SK-N-SH (cell line): ENCODE results near the gene GANC.

Experiments used
- ELF1 ChIP-seq: IDR thresholded peaks from 2 replicates; pipeline ENCODE4 v1.4.0; 2012
- GABPA ChIP-seq: IDR thresholded peaks from 2 replicates; pipeline ENCODE4 v1.4.0; 2012; ENCODE audit warnings: low read depth, mild to moderate bottlenecking
- MAX ChIP-seq: IDR thresholded peaks from 2 replicates; pipeline ENCODE4 v1.4.0; 2012; ENCODE audit warnings: low read depth
- NRF1 ChIP-seq: IDR thresholded peaks from 2 replicates; pipeline ENCODE4 v1.6.1; 2012; ENCODE audit warnings: low read depth, mild to moderate bottlenecking, low read length
- REST ChIP-seq: IDR thresholded peaks from 2 replicates; pipeline ENCODE4 v1.6.1; 2012; ENCODE audit warnings: mild to moderate bottlenecking, low read depth, low read length, moderate library complexity
- SMC3 ChIP-seq: IDR thresholded peaks from 2 replicates; pipeline ENCODE4 v1.6.1; 2012; ENCODE audit warnings: low read depth, low read length, improper control_type of control experiment
- TEAD4 ChIP-seq: IDR thresholded peaks from 2 replicates; pipeline ENCODE4 v1.4.0; 2012; ENCODE audit warnings: mild to moderate bottlenecking, borderline replicate concordance; ENCODE audit not compliant: insufficient read depth
- TF ChIP-seq, protein P1 (sequence below): fragments of 200-600 bp; sonication (generic); IDR thresholded peaks from 2 replicates; pipeline ENCODE4 v1.6.1; 2017; ENCODE audit warnings: antibody characterized with exemption, mild to moderate bottlenecking, moderate library complexity
- TF ChIP-seq, protein P2 (sequence below): fragments of 150-350 bp; IDR thresholded peaks from 2 replicates; pipeline ENCODE4 v1.6.1; 2017; ENCODE audit warnings: antibody characterized with exemption, low read length, low read depth, borderline replicate concordance
- TF ChIP-seq, protein P3 (sequence below): IDR thresholded peaks from 2 replicates; pipeline ENCODE4 v1.4.0; 2012; ENCODE audit warnings: low read depth, borderline replicate concordance

DNA sequence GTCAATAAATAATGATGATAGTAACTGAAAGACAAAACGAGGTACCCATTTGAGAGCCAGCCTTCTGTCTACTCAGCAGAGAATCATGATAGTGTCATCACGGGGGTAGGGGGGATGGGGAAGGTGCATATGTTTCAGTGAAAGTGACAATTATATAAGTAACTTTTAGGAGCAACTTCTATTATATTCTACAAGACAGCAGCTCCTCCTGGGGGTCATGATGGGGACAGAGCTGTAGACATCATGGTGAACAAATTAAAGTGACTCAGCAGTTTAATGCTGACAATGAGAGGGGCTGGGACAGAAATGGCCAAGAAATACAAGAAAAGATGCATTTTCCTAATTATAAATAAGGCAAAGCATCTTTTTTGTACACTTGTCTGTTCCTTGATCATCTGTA, 98.1 kb downstream of the GANC start:
- TF ChIP-seq, protein P1, sequence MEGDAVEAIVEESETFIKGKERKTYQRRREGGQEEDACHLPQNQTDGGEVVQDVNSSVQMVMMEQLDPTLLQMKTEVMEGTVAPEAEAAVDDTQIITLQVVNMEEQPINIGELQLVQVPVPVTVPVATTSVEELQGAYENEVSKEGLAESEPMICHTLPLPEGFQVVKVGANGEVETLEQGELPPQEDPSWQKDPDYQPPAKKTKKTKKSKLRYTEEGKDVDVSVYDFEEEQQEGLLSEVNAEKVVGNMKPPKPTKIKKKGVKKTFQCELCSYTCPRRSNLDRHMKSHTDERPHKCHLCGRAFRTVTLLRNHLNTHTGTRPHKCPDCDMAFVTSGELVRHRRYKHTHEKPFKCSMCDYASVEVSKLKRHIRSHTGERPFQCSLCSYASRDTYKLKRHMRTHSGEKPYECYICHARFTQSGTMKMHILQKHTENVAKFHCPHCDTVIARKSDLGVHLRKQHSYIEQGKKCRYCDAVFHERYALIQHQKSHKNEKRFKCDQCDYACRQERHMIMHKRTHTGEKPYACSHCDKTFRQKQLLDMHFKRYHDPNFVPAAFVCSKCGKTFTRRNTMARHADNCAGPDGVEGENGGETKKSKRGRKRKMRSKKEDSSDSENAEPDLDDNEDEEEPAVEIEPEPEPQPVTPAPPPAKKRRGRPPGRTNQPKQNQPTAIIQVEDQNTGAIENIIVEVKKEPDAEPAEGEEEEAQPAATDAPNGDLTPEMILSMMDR, result peak; percentile 22; the same call in 1 of the 2 replicates
- TF ChIP-seq MAX (no peak), GABPA (no peak), NRF1 (no peak), REST (no peak), SMC3 (no peak), ELF1 (no peak), TEAD4 (no peak)
- TF ChIP-seq, protein P2, sequence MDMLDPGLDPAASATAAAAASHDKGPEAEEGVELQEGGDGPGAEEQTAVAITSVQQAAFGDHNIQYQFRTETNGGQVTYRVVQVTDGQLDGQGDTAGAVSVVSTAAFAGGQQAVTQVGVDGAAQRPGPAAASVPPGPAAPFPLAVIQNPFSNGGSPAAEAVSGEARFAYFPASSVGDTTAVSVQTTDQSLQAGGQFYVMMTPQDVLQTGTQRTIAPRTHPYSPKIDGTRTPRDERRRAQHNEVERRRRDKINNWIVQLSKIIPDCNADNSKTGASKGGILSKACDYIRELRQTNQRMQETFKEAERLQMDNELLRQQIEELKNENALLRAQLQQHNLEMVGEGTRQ, result no peak
- TF ChIP-seq, protein P3, sequence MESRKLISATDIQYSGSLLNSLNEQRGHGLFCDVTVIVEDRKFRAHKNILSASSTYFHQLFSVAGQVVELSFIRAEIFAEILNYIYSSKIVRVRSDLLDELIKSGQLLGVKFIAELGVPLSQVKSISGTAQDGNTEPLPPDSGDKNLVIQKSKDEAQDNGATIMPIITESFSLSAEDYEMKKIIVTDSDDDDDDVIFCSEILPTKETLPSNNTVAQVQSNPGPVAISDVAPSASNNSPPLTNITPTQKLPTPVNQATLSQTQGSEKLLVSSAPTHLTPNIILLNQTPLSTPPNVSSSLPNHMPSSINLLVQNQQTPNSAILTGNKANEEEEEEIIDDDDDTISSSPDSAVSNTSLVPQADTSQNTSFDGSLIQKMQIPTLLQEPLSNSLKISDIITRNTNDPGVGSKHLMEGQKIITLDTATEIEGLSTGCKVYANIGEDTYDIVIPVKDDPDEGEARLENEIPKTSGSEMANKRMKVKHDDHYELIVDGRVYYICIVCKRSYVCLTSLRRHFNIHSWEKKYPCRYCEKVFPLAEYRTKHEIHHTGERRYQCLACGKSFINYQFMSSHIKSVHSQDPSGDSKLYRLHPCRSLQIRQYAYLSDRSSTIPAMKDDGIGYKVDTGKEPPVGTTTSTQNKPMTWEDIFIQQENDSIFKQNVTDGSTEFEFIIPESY, result no peak
